GM12864 (cell line): ENCODE results near the gene TNNI2.

ENCODE experiments used
- DNase-seq: peaks from one replicate; pipeline ENCODE4 v3.0.0-alpha.2; 2011; ENCODE audit warnings: low read depth
- H3K4me3 ChIP-seq: 2 replicates; pipeline ENCODE4 v1.5.1; 2011; ENCODE audit warnings: mild to moderate bottlenecking, low read depth, low read length, control low read depth
- CTCF ChIP-seq: IDR thresholded peaks from 2 replicates; pipeline ENCODE4 v1.5.1; 2011; ENCODE audit warnings: low read depth, mild to moderate bottlenecking, moderate library complexity, low read length, control low read depth, inconsistent platforms; ENCODE audit errors: missing control alignments

Gene TNNI2

GRCh38 chr11:1830322-1831223 lies 8.2 kb upstream of the TNNI2 start:
- DNase-seq, result no peak
- no peak for TF ChIP-seq CTCF
- H3K4me3 ChIP-seq, result no peak overlapping the region

GRCh38 chr11:1831338-1832210 lies 7.2 kb upstream of the TNNI2 start:
- no peak for TF ChIP-seq CTCF

GRCh38 chr11:1832211-1832919 lies 6.4 kb upstream of the TNNI2 start:
- TF ChIP-seq CTCF, result peak; percentile 85
- DNase-seq, result no peak
- H3K4me3 ChIP-seq, result no peak overlapping the region

More at GRCh38 chr11:1831338-1832210, 7.2 kb upstream of the TNNI2 start:
- no peak for DNase-seq
- H3K4me3 ChIP-seq, result no peak overlapping the region

- TF ChIP-seq CTCF, result no peak
- DNase-seq, result no peak
- H3K4me3 ChIP-seq, result no peak overlapping the region
Observed at GRCh38 chr11:1832920-1833295, 5.9 kb upstream of the TNNI2 start.

- DNase-seq, result no peak
- H3K4me3 ChIP-seq, result no peak overlapping the region
- TF ChIP-seq CTCF, result no peak
Observed at GRCh38 chr11:1834062-1834610, 4.6 kb upstream of the TNNI2 start.
